GM12878 (cell line): ENCODE measurements around the gene SLC26A11. TPM values are rescaled to one million over a fixed set of nuclear protein-coding genes. Genes with fewer than 3 reads are reported as not detected.

Source experiments
- ATAC-seq: fragments of 200-7000 bp; cut with Tn5 transposase; 3 replicates; pipeline ENCODE4 v1.9.1; 2020; ENCODE audit warnings: mild to moderate bottlenecking, moderate library complexity
- BruUV-seq: library from RNA; stranded (reverse); fragments of 400-500 nt; replicated peaks from 2 replicates; lab custom pipeline; 2021; lab: Mats Ljungman, UMichigan
- CTCF ChIA-PET: fragments of 300-600 bp; sonication (Branson Sonifier 250); formaldehyde crosslinking; extraction: SDS; loops from one replicate; lab custom pipeline; 2021; ENCODE audit warnings: inconsistent platforms; lab: Yijun Ruan, JAX
- POLR2A ChIA-PET: fragments of 350-600 bp; formaldehyde crosslinking; extraction: SDS; loops from one replicate; lab custom pipeline; 2021; ENCODE audit warnings: inconsistent platforms; lab: Charles Lee
- RAD21 ChIA-PET: fragments of 300-600 bp; sonication (Branson Sonifier 250); formaldehyde crosslinking; loops from one replicate; lab custom pipeline; 2023; ENCODE audit warnings: antibody characterized with exemption; ENCODE audit not compliant: unreplicated experiment; lab: Charles Lee
- SMC1A ChIA-PET: fragments of 300-600 bp; sonication (Branson Sonifier 250); formaldehyde crosslinking; loops from one replicate; lab custom pipeline; 2023; ENCODE audit not compliant: unreplicated experiment, uncharacterized antibody; lab: Charles Lee
- DNase-seq: peaks from one replicate; pipeline ENCODE4 v3.0.0-alpha.2; 2011; ENCODE audit warnings: low read depth, low spot score
- FAIRE-seq: peaks from 3 replicates; lab custom pipeline; 2011; peaks lifted over from hg19 to GRCh38; lab: Jason Lieb, UNC
- H2AFZ ChIP-seq: 2 replicates; pipeline ENCODE4 v1.6.0; 2011; ENCODE audit warnings: low read depth, low read length, control low read depth; ENCODE audit not compliant: control insufficient read depth
- H3K27ac ChIP-seq: 2 replicates; pipeline ENCODE4 v1.5.1; 2011; ENCODE audit warnings: control low read depth; ENCODE audit not compliant: control insufficient read depth, insufficient read depth
- H3K27me3 ChIP-seq, 2 experiments: replicated peaks in 1 of 2; 2 replicates each; pipeline versions ENCODE4 v1.6.0 to v1.6.1; 2011; ENCODE audit warnings: low read length in 1 of 2; ENCODE audit not compliant: control insufficient read depth in 2 of 2, insufficient read depth in 2 of 2
- H3K36me3 ChIP-seq, 2 experiments: 2 replicates each; pipeline ENCODE4 v1.5.1; 2011; ENCODE audit warnings: low read length in 1 of 2; ENCODE audit not compliant: control insufficient read depth in 2 of 2, insufficient read depth in 2 of 2
- H3K4me1 ChIP-seq: 2 replicates; pipeline ENCODE4 v1.6.1; 2011; ENCODE audit warnings: mild to moderate bottlenecking, low read length, moderate library complexity, mixed read lengths; ENCODE audit not compliant: control insufficient read depth, insufficient read depth
- H3K4me2 ChIP-seq: 2 replicates; pipeline ENCODE4 v1.6.0; 2011; ENCODE audit warnings: control low read depth; ENCODE audit not compliant: control insufficient read depth, insufficient read depth
- H3K4me3 ChIP-seq: fragments of 200-600 bp; sonication (generic); 2 replicates; pipeline ENCODE4 v1.5.1; 2016
- H3K79me2 ChIP-seq: 2 replicates; pipeline ENCODE4 v1.6.0; 2011; ENCODE audit warnings: low read length; ENCODE audit not compliant: control insufficient read depth, insufficient read depth
- H3K9ac ChIP-seq: 2 replicates; pipeline ENCODE4 v1.8.0; 2011; ENCODE audit warnings: low read length, control low read depth, mixed read lengths; ENCODE audit not compliant: control insufficient read depth, insufficient read depth
- H3K9me3 ChIP-seq: replicated peaks from 3 replicates; pipeline ENCODE4 v1.5.1; 2011; ENCODE audit warnings: mild to moderate bottlenecking, low read length; ENCODE audit not compliant: control insufficient read depth, insufficient read depth
- H4K20me1 ChIP-seq: 2 replicates; pipeline ENCODE4 v1.6.0; 2011; ENCODE audit not compliant: control insufficient read depth, insufficient read depth
- ATF3 ChIP-seq: IDR thresholded peaks from 2 replicates; pipeline ENCODE4 v1.6.1; 2011; ENCODE audit warnings: low read depth, mild to moderate bottlenecking, low read length, moderate library complexity, borderline replicate concordance; ENCODE audit errors: extremely low read depth
- MXI1 ChIP-seq: fragments of 150-350 bp; IDR thresholded peaks from 2 replicates; pipeline ENCODE4 v1.6.1; 2011; ENCODE audit warnings: low read depth, mild to moderate bottlenecking, inconsistent platforms, low read length, improper control_type of control experiment
- NR2C1 ChIP-seq: fragments of 450-650 bp; IDR thresholded peaks from 2 replicates; pipeline ENCODE4 v1.6.1; 2017; ENCODE audit warnings: antibody characterized with exemption, mild to moderate bottlenecking, moderate library complexity
- REST ChIP-seq: IDR thresholded peaks from 2 replicates; pipeline ENCODE4 v1.6.1; 2012; ENCODE audit warnings: mild to moderate bottlenecking, low read depth, low read length
- SMC3 ChIP-seq: IDR thresholded peaks from 2 replicates; pipeline ENCODE4 v1.6.1; 2011; ENCODE audit warnings: low read length, improper control_type of control experiment, borderline replicate concordance
- SREBF1 ChIP-seq: IDR thresholded peaks from 2 replicates; pipeline ENCODE4 v1.6.1; 2012; ENCODE audit warnings: mild to moderate bottlenecking, low read length
- ZBTB11 ChIP-seq: fragments of 450-650 bp; formaldehyde crosslinking; IDR thresholded peaks from 2 replicates; pipeline ENCODE4 v1.5.0; 2022; ENCODE audit warnings: mild to moderate bottlenecking, missing genetic modification characterization
- ZSCAN29 ChIP-seq: fragments of 450-650 bp; IDR thresholded peaks from 2 replicates; pipeline ENCODE4 v1.6.1; 2017; ENCODE audit warnings: mild to moderate bottlenecking, moderate library complexity
- WGBS: methylation state at CpG from one replicate; pipeline ENCODE4 v1.1.6; 2016; ENCODE audit warnings: low lambda C conversion rate; ENCODE audit not compliant: insufficient replicate concordance, insufficient coverage; ENCODE audit errors: missing lambda C conversion rate; 5-methylcytosine and 5-hydroxymethylcytosine counted together
- in situ Hi-C: fragments of 300-500 bp; cut with MboI; formaldehyde crosslinking; loops from 9 replicates; pipeline ENCODE4 v1.14.3; 2018; ENCODE audit warnings: mixed read lengths
- intact Hi-C: fragments of 100-400 bp; cut with micrococcal nuclease; formaldehyde crosslinking; loops from one replicate; pipeline ENCODE4 v1.14.2; 2022; ENCODE audit not compliant: unreplicated experiment
- polyA plus RNA-seq, 11 experiments: library from polyadenylated mRNA; depleted of rRNA in 4 of 11; unstranded in 6 of 11; stranded (reverse) in 5 of 11; fragments of >200 nt; fragmentation: Nextera tagmentation in 4 of 11; fragmentation: Illumina TruSeq in 1 of 11; extraction: Ambion mirVana in 4 of 11; extraction: Trizol in 1 of 11; gene quantifications; 1 replicate in 1 of 11; 2 replicates in 10 of 11; pipeline versions ENCODE4 v1.2.1 to v1.2.3, GENCODE V29; 2011 to 2016; ENCODE audit warnings: inconsistent platforms in 2 of 11, missing spikeins in 2 of 11, low read depth in 1 of 11
- total RNA-seq, 4 experiments: library from RNA; depleted of rRNA in 3 of 4; stranded (reverse); fragments of >200 nt in 3 of 4; fragmentation: Illumina TruSeq in 1 of 4; extraction: Trizol in 1 of 4; gene quantifications; 2 replicates each; pipeline versions ENCODE4 v1.2.1 to v1.2.3, GENCODE V29; 2013 to 2021

The SLC26A11 gene
- total and polyA plus RNA-seq, 10 of the 15 experiments (the other 5 are each of a cell fraction or from before 2014, with no cell fraction given) = 0.05 to 4.1 (median 1.2) TPM; not detected in 1

- Histone ChIP-seq H3K79me2 (peaks cover 4% of the 10 kb centered on the region), H3K9me3 (no peaks in the 10 kb centered on the region), H3K4me2 (no peak overlapping the region), H3K4me3 (no peak overlapping the region), H3K4me1 (peaks cover 4% of the 10 kb centered on the region), H3K27ac (no peak overlapping the region), H3K9ac (no peak overlapping the region), H2AFZ (no peak overlapping the region), H3K27me3 (no peaks in the 10 kb centered on the region), H3K36me3 (peaks cover 0 to 5% of the 10 kb centered on the region in 2 experiments; a peak in 2 of 4 replicates), H4K20me1 (no peaks in the 10 kb centered on the region; the same call in 1 of the 2 replicates)
- in situ Hi-C loops = no loop called here
- POLR2A ChIA-PET = no interaction called here
- WGBS = 94% methylated on average over 32 of the region's 40 CpGs
- CTCF ChIA-PET = no interaction called here
- TF ChIP-seq ZBTB11 (CRISPR knock-in tag) (no peak), ATF3 (no peak), MXI1 (no peak), ZSCAN29 (no peak), SMC3 (no peak), SREBF1 (no peak), REST (no peak), NR2C1 (no peak)
- intact Hi-C loops = loop anchor here (5.0 kb wide), 1 partner anchor 36 kb away; no protein-coding TSS in a partner anchor
- BruUV-seq = no TSS peak
- DNase-seq (no peak), ATAC-seq (no peak), FAIRE-seq (no peak)
- SMC1A ChIA-PET = no interaction called here
- RAD21 ChIA-PET = no interaction called here
Observed at GRCh38 chr17:80216473-80217456, 3.5 kb upstream of the SLC26A11 start.
